Measurements from ENCODE around the gene TBC1D24.

TBC1D24 gene

DNA sequence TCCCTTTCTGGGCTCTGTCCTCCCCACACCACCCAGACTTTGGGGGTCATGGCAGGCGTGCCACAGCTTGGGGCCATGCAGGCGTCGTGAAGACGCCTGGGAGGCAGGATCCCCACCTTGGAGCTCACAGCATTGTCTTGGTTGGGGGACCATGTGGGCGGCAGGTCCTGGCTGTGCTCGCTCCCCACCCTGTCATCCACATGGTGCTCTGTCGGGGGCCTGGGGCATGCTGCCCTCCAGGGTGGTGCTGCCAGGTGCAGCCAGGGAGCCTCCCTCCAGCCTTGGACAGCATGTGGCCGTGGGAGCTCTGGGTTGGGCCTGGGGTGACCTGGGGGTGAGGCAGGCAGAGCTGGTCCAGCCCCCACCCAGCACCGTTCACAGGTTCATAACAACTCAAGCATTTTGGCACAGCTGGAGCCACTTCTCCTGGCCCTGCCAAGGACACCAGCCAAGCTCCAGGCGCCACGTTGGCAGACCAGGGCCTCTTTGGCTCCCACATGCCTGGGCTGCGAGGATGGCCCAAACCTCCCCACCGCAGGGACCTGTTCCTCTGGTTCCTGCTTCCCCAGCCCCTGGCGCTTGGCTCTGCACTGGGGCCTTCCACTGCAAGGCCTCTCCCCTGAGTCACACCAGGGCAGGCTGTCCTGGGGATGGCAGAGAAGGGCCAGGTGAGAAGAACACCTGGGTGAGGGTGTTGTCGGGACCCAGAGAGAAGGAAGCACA lies 23.8 kb downstream of the TBC1D24 start:
- Mint-ChIP-seq H3K9me3 (no peaks in the 10 kb centered on the region), H3K27ac (no peak overlapping the region), H3K4me3 (no peak overlapping the region), H3K36me3 (no peaks in the 10 kb centered on the region), H3K27me3 (no peaks in the 10 kb centered on the region), H3K4me1 (no peaks in the 10 kb centered on the region)
- CTCF ChIA-PET, result no interaction called here
- DNase-seq, result no peak

DNA sequence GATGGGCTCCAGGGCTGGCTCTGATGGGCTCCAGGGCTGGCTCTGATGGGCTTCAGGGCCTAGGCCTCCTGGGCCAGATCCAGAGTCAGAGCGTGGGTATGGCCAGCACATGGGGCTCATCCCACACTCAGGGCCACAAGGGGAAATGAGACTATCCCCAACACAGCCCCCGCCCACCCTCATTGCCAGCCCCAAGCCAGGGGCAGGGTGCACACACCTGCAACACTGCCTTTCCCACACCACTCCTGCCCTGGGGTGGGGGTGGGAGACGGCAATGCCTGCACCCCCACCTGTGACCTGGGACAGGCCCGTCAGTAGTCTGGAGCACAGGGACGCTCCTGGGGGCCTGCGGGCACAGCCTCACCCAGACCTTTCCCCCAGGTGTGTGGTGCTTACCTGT lies 24.5 kb downstream of the TBC1D24 start:
- Mint-ChIP-seq H3K27me3 (no peaks in the 10 kb centered on the region), H3K36me3 (no peaks in the 10 kb centered on the region), H3K9me3 (no peaks in the 10 kb centered on the region), H3K4me1 (no peaks in the 10 kb centered on the region), H3K4me3 (no peak overlapping the region), H3K27ac (no peak overlapping the region)
- CTCF ChIA-PET, result interaction anchor here (2.3 to 2.5 kb wide), 2 partner anchors 156 to 161 kb away, joined by 5 to 7 read pairs; no protein-coding TSS in a partner anchor
- no peak for DNase-seq

DNA sequence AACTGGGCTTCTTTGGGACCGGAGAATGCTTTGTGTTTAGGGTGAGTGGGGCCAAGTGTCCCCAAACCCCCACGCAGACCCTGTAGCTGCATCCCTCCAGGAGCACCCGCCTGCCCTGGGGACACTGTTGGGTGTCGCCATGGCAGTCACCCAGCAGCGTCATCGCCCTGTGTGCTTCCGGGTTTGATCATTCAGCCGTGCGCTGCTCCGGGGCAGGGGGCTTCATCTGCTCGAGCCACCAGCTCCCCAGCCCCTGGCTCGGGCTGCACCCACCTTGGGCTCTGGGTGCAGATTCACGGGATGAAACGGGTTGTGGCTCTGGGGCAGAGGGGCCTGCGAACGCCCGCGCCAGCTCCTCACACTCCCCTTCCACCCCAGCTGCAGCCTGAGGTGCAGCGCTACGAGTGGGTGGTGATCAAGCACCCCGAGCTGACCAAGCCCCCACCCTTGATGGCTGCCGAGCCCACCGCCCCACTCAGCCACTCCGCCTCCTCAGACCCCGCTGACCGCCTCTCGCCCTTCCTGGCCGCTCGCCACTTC lies 25.0 kb downstream of the TBC1D24 start:
- Mint-ChIP-seq H3K4me3 (no peak overlapping the region), H3K36me3 (no peaks in the 10 kb centered on the region), H3K27ac (no peak overlapping the region), H3K9me3 (no peaks in the 10 kb centered on the region), H3K4me1 (no peaks in the 10 kb centered on the region), H3K27me3 (no peaks in the 10 kb centered on the region)
- no peak for DNase-seq
- CTCF ChIA-PET, result interaction anchor here (2.1 to 2.5 kb wide), 4 partner anchors 13 to 162 kb away, joined by 5 to 12 read pairs (median 6); partner anchors contain the start of gene TBC1D24

DNA sequence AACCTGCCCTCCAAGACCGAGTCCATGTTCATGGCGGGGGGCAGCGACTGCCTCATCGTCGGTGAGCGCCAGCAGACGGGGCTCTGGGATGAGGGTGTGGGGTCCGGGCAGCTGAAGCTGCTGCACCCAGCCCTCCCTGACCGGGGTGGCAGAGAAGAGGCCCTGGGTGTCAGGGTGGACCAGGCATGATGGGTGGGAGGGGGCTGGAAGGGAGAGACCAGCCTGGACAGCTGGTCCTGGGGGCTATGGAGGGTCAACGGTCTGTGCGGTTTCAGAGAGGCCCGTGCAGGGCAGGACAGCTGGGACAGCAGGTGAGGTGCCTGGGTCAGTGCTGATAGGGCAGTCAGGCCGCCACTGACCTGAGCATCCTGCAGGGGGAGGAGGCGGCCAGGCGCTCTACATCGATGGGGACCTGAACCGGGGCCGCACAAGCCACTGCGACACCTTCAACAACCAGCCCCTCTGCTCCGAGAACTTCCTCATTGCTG lies 25.5 kb downstream of the TBC1D24 start:
- Mint-ChIP-seq H3K4me1 (no peaks in the 10 kb centered on the region), H3K27me3 (no peaks in the 10 kb centered on the region), H3K4me3 (no peak overlapping the region), H3K36me3 (no peaks in the 10 kb centered on the region), H3K9me3 (no peaks in the 10 kb centered on the region), H3K27ac (no peak overlapping the region)
- DNase-seq, result no peak
- CTCF ChIA-PET, result interaction anchor here (1.0 to 2.5 kb wide), 13 partner anchors 9 to 482 kb away, joined by 3 to 13 read pairs (median 5); partner anchors contain the start of gene TBC1D24

DNA sequence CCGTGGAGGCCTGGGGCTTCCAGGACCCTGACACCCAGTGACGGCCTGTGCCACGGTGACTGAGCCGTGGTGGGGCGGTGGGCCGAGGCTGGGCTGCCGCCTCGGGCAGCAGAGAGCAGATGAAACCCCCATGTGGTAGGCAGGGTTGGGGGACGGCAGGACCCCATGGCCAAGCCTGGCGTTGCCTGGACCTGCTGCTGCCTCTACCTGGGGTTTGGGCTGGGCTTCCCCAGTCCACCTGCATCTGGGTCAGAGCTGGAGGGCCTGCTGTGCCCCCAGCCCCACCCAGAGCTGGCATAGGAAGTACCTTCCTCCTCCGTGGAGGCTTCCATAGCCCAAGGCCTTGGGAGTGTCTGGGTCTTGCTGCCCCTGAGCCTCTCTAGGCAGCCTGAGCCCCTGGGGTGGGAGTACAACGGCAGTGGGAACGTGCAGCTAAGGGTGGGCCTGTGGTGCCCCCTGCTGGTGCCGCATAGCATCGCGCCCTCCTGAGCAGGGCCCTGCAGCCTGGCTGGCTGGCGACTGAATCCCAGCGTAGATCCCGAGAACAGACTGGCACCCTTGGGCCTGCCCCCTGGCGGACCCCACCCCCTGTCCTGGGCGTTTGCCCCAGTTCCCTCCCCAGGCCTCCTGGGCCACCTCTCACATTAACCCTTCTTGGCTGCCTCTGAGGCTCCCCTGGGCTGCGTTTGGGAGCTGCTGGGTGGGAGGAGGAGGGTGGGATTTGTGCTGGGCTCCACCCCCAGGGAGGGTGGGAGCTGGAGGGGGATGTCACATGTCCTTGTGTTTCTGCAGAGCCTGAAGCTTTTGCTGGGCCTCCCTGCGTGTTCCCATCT lies 26.2 kb downstream of the TBC1D24 start:
- H3K4me1 Mint-ChIP-seq, result no peaks in the 10 kb centered on the region
- H3K27me3 Mint-ChIP-seq, result peaks cover 4% of the 10 kb centered on the region
- no peaks in the 10 kb centered on the region for H3K36me3 Mint-ChIP-seq
- H3K27ac Mint-ChIP-seq, result no peak overlapping the region
- H3K9me3 Mint-ChIP-seq, result no peaks in the 10 kb centered on the region
- H3K4me3 Mint-ChIP-seq, result no peak overlapping the region
- DNase-seq, result peak; percentile 88
- CTCF ChIA-PET, result interaction anchor here (0.5 to 2.5 kb wide), 20 partner anchors 8 to 482 kb away, joined by 3 to 13 read pairs (median 4); partner anchors contain the start of genes CCNF and TBC1D24

DNA sequence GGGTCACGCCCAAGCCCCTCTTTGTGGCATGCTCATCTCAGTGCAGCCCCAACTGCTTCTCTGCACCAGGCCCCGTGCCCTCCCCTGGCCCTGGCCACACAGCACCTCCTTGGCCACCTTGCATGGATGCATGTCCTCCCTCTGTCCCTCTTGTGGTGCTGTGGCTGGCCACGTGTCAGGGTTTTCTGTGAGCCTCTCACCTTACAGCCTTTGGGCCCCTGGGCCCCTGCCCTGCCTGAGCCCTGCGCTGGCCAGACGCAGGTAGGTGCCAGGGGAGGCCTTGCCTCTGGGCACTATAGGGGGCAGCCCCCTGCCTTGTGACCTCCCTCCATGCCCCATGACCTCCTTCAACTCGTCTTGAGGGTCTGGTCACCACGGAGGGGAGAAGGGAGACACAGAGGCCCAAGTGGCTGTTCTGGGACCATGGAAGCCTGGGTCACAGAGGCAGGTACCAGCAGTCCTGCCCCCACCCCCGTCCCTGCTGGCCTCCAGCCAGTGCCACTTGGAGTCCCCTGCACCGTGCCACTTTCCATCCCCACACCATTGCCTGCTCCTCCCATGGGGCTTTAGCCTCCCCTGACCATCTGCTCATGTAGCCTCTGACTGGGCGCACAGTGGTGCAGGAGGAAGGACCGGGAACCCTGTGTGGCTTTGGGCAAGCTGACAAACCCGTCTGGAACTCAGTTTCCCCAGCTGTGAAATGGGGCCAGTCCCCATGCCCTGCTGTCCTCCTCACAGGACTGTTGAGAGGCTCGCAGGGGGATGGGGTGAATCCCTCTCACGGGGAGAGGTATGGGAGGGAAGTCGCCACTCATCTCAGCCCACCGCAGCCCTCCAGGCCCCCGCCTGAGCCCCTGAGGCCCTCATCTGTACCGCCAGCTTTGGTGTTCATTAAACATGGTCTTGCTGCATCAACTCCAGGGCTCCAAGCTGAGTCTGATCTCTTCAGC lies 27.3 kb downstream of the TBC1D24 start:
- Mint-ChIP-seq H3K4me1 (no peaks in the 10 kb centered on the region), H3K4me3 (no peak overlapping the region), H3K9me3 (no peaks in the 10 kb centered on the region), H3K27ac (no peak overlapping the region), H3K36me3 (no peaks in the 10 kb centered on the region), H3K27me3 (peaks cover 8% of the 10 kb centered on the region)
- DNase-seq, result no peak
- CTCF ChIA-PET, result interaction anchor here (0.5 to 2.5 kb wide), 17 partner anchors 7 to 483 kb away, joined by 3 to 13 read pairs (median 4); partner anchors contain the start of genes CCNF and TBC1D24

DNA sequence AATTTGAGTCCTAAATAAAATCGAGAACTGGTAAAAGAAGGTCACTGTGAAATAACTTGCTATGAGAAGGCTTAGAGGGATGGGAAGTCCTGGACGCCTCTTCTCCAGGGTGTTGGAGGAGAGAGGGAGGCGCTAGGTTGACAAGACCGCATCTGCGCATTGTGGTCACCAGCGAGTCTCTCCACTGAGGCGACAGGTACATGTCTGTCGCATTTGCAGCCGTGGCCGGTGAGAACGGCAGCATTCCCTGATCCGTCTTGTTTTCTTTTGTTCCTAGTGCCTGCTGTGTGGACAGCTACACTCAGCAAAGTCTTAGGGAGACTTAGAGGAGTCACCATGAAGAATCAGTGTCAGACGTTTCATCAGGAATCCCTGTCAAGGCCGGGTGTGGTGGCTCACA lies 30.8 kb downstream of the TBC1D24 start:
- Mint-ChIP-seq H3K27ac (no peak overlapping the region), H3K4me1 (peaks cover 2% of the 10 kb centered on the region), H3K4me3 (no peak overlapping the region), H3K9me3 (no peaks in the 10 kb centered on the region), H3K36me3 (no peaks in the 10 kb centered on the region), H3K27me3 (peaks cover 16% of the 10 kb centered on the region)
- CTCF ChIA-PET, result no interaction called here
- DNase-seq, result no peak

DNA sequence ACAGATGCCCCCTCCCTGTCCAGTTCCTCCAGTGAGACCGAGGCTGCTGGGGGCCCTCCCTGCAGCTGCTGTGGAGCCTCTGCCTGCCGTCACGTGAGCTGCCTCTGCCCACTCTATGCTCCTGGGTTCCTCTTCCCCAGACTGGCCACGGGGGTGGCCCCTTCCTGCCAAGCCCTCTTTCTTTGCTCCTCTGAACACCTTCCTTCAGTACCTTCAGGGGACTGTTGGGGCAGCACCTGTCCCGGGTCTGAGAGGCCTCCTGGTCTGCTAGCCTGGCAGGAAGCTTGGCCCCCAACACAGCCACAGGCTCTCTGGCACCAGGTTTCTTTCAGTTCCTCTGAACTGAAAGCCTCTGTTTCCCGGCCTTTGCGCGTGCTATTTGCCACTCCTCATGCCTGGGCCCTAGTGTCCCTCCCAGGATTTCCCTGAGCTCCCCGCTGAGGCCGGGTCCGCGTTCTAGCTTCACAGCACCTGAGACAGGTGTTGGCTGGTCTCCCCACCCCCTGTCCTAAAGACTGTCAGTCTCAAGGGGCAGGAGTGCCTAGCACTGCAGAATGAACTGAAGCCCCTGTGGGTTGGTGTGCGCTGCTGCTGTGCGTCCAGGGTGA lies 32.2 kb downstream of the TBC1D24 start:
- no peaks in the 10 kb centered on the region for H3K36me3 Mint-ChIP-seq
- H3K27me3 Mint-ChIP-seq, result peaks cover 28% of the 10 kb centered on the region
- no peaks in the 10 kb centered on the region for H3K9me3 Mint-ChIP-seq
- no peak overlapping the region for H3K27ac Mint-ChIP-seq
- peaks cover 4% of the 10 kb centered on the region for H3K4me1 Mint-ChIP-seq
- CTCF ChIA-PET, result interaction anchor here (0.6 to 0.8 kb wide), 2 partner anchors 236 to 579 kb away, joined by 3 read pairs; no protein-coding TSS in a partner anchor
- no peak for DNase-seq
- H3K4me3 Mint-ChIP-seq, result no peak overlapping the region

DNA sequence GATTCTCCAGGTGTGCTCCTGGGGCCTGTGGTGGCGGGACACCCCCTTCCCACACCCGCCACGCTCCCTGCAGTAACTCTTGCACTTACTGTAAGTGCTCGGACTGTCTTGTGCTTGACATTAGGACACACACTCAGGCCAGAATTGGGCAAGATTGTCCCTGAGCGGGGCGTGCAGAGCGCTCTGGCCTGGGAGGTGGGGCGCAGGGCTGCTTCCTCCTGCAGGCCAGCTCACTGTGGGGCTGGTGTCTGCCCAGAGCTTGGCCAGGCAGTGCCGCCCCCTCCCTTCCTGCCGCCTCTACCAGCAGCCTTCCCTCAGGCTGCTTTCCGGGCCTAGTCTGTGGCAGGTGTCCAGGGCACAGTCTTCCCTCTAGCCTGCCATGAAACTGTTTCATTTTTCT lies 32.7 kb downstream of the TBC1D24 start:
- H3K4me1 Mint-ChIP-seq, result peaks cover 9% of the 10 kb centered on the region
- no peak overlapping the region for H3K27ac Mint-ChIP-seq
- no peaks in the 10 kb centered on the region for H3K9me3 Mint-ChIP-seq
- peaks cover 33% of the 10 kb centered on the region for H3K27me3 Mint-ChIP-seq
- DNase-seq, result no peak
- no peaks in the 10 kb centered on the region for H3K36me3 Mint-ChIP-seq
- H3K4me3 Mint-ChIP-seq, result no peak overlapping the region
- CTCF ChIA-PET, result interaction anchor here (0.8 kb wide), 1 partner anchor 237 kb away, joined by 3 read pairs; no protein-coding TSS in a partner anchor

DNA sequence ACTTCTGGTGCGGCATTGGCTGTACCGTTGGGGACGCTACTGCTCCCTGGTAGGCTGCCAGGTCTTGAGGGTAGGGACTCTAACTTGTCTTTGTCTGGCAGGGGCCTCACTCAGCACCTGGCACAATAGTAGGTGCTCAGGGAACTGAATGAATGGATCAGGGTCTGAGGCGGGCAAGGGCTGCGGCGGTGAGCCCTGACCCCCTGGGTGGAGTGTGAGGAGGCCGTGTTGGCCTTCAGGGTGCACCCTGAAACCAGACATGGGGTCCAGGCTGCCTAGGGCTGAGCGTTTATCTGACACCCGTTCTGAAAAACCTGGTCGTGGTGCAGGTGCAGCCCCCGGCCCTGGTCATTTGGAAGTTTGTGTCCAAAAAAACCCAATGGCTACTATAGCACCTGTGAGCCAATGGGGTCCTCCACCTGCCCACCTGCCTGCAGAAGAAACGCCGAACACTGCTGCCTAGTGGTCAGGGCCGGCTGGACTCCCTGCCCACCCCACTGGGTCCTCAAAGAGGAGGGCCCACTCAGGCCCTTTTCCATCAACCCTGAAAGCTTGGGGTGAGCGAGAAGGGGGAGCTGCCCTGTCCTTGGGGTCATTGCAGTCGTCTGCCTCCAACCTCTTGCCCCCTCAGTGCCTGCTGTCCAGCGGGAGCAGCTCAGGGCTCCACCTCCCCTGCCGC lies 33.9 kb downstream of the TBC1D24 start:
- Mint-ChIP-seq H3K27ac (no peak overlapping the region), H3K4me3 (no peak overlapping the region), H3K36me3 (no peaks in the 10 kb centered on the region), H3K27me3 (peaks cover 33% of the 10 kb centered on the region), H3K9me3 (no peaks in the 10 kb centered on the region), H3K4me1 (peaks cover 17% of the 10 kb centered on the region)
- CTCF ChIA-PET, result interaction anchor here (1.7 kb wide), 1 partner anchor 7 kb away, joined by 5 read pairs; no protein-coding TSS in a partner anchor
- DNase-seq, result no peak

DNA sequence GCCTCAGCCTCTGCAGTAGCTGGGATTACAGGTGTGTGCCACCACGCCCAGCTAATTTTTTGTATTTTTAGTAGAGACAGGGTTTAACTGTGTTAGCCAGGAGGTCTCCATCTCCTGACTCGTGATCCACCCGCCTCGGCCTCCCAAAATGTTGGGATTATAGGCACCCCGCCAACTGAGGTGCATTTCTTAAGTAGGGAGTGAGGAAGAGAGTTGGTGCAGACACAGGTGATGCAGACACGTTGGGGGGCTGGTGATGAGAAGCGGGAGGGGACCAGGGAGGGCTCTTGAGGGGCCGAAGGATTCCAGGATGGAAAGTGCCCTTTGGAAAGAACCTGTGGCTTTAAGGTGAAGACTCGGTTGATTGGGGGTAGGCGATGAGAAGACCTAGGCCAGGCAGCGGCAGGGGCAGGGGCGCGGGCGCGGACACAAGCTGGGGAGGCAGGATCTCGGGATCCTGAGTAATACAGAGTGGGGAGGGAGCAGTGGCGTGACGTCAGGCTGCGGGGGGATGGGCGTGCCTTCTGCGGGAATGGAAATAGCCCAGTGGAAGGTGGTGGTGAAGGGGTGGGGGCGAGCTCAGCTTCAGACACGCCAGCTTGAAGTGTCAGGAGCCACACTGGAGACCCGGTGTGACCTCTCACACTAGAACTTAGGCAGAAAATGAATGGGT lies 36.3 kb downstream of the TBC1D24 start:
- H3K36me3 Mint-ChIP-seq, result peaks cover 2% of the 10 kb centered on the region
- H3K9me3 Mint-ChIP-seq, result no peaks in the 10 kb centered on the region
- no peak overlapping the region for H3K4me3 Mint-ChIP-seq
- H3K4me1 Mint-ChIP-seq, result peaks cover 33% of the 10 kb centered on the region
- peaks cover 29% of the 10 kb centered on the region for H3K27me3 Mint-ChIP-seq
- CTCF ChIA-PET, result interaction anchor here (0.9 kb wide), 1 partner anchor 16 kb away, joined by 4 read pairs; no protein-coding TSS in a partner anchor
- no peak for DNase-seq
- H3K27ac Mint-ChIP-seq, result no peak overlapping the region

Measured in activated naive CD4-positive, alpha-beta T cell treated with anti-CD3 and anti-CD28 coated beads, Interleukin-2, amount 10 ng/mL, durations not matched to agents 7 days and 5 days (primary cell).